OCI-LY3 (cell line): ENCODE measurements around the gene GPRIN2.
"Not testable (repeated sequence)": the region's sequence is repeated elsewhere in the genome, so short reads cannot be mapped to it uniquely, and the experiment has no call there.

Source experiments
- H2AFZ ChIP-seq: fragments of 200-600, 300-600 bp; shearing (Covaris generic); 2 replicates; pipeline ENCODE4 v1.6.0; 2014; ENCODE audit warnings: antibody characterized with exemption, low read depth, low read length
- H3K27ac ChIP-seq: fragments of 200-600, 300-600 bp; sonication (generic); 2 replicates; pipeline ENCODE4 v1.5.1; 2014; ENCODE audit warnings: mild to moderate bottlenecking, low read length, moderate library complexity, mixed read lengths
- H3K27me3 ChIP-seq: fragments of 200-600, 300-600 bp; sonication (generic); 2 replicates; pipeline ENCODE4 v1.6.1; 2014; ENCODE audit warnings: low read depth, low read length, mixed read lengths
- H3K36me3 ChIP-seq: fragments of 200-600, 300-600 bp; sonication (generic); replicated peaks from 2 replicates; pipeline ENCODE3; 2014; ENCODE audit warnings: low read depth, low read length, mixed read lengths
- H3K4me1 ChIP-seq: fragments of 300-600, 200-600 bp; sonication (generic); 2 replicates; pipeline ENCODE4 v1.6.1; 2014; ENCODE audit warnings: low read length, mixed read lengths
- H3K4me2 ChIP-seq: fragments of 200-600, 300-600 bp; sonication (generic); 2 replicates; pipeline ENCODE4 v1.6.1; 2014; ENCODE audit warnings: low read length, mixed read lengths
- H3K4me3 ChIP-seq: fragments of 300-600, 200-600 bp; sonication (generic); 2 replicates; pipeline ENCODE4 v1.5.1; 2014; ENCODE audit warnings: antibody characterized with exemption, mild to moderate bottlenecking, low read length, moderate library complexity
- H3K79me2 ChIP-seq: fragments of 300-600, 200-600 bp; shearing (Covaris generic); 2 replicates; pipeline ENCODE4 v1.6.1; 2014; ENCODE audit warnings: mild to moderate bottlenecking, low read length, mixed read lengths
- H3K9ac ChIP-seq: fragments of 300-600, 200-600 bp; shearing (Covaris generic); 2 replicates; pipeline ENCODE4 v1.6.0; 2014; ENCODE audit warnings: mild to moderate bottlenecking, low read length, moderate library complexity
- H3K9me3 ChIP-seq: fragments of 200-600, 300-600 bp; shearing (Covaris generic); 2 replicates; pipeline ENCODE4 v1.6.1; 2014; ENCODE audit warnings: low read length, mixed read lengths; ENCODE audit not compliant: insufficient read depth
- H4K20me1 ChIP-seq: fragments of 200-600, 300-600 bp; sonication (generic); 2 replicates; pipeline ENCODE4 v1.6.1; 2016; ENCODE audit warnings: low read length, mixed read lengths; ENCODE audit not compliant: insufficient read depth
- TF ChIP-seq, protein P1 (sequence below): fragments of 200-600, 300-600 bp; sonication (generic); IDR thresholded peaks from 2 replicates; pipeline ENCODE4 v1.5.1; 2014; ENCODE audit warnings: antibody characterized with exemption, low read length, low read depth

GPRIN2 gene

DNA sequence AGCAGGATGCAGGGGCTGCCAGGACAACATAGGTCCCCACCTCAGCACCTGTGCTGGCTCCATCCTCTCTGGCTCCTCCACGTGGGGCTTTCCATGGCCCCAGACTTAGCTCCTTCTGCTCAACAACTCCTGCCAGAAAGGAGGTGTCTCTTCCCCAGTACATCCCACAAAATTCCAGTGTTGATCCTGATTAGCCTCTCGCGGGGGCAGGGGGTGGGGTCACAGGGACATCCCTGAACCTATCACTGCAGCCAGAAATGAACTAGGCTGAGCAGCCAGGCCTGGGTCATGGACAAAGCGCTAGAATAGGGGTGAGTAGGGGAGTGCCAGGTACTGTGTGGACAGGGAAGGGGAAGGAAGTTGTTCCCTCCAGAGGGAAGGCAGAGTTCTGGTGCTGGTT, 17.4 kb upstream of the GPRIN2 start:
- H3K27ac ChIP-seq, H3K4me3 ChIP-seq, H3K9ac ChIP-seq: not testable (repeated sequence)

DNA sequence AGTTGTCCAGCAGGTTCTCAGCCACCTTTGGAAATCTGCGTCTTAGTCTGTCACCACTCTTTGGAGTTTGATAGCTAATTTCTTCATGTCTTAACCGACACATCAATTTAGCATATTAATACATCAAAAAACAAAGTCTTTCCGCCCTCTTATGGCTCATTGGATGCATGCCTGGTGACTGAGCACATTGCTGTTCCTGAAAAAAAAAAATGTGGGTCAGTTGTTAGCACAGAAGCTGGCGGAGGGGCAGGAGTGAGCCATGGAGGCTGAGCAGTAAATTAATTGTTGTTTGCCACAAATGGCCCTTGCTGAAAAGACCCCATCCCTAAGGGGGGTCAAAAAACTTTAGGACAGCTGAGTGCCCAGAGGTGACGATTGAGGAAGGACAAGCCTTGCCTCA, 16.9 kb upstream of the GPRIN2 start:
- not testable (repeated sequence) for H3K9me3 ChIP-seq, H3K4me1 ChIP-seq, H3K9ac ChIP-seq, H3K27ac ChIP-seq, H3K27me3 ChIP-seq, H4K20me1 ChIP-seq, H3K4me2 ChIP-seq, H3K79me2 ChIP-seq, H3K4me3 ChIP-seq, H2AFZ ChIP-seq, H3K36me3 ChIP-seq

More for the DNA sequence above, 17.4 kb upstream of the GPRIN2 start:
- not testable (repeated sequence) for H4K20me1 ChIP-seq, H3K4me1 ChIP-seq, H3K27me3 ChIP-seq, H3K9me3 ChIP-seq, H3K4me2 ChIP-seq, H3K79me2 ChIP-seq, H3K36me3 ChIP-seq, H2AFZ ChIP-seq

DNA sequence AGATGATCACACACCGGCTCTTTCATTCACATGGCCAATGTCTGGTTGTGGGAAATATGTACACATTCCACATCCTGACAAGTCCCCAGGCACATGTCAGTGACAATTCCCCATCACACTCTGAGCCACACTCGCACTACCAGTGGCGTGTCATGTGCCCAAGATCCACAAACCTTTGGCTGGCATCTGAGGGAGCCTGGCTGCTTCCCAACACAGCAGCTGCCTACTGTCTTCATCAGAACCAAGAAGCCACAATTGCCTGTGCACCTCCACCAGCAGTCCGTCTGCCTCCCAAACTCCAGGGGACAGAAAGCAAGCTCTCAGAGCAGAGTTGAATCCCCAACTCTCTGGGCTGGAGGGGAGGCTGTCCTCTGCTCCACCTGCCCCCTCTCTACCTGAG, 16.3 kb upstream of the GPRIN2 start:
- not testable (repeated sequence) for H3K36me3 ChIP-seq, H3K9me3 ChIP-seq, H3K4me3 ChIP-seq, H4K20me1 ChIP-seq, H3K27me3 ChIP-seq, H3K27ac ChIP-seq, H2AFZ ChIP-seq, H3K4me2 ChIP-seq, H3K79me2 ChIP-seq, H3K9ac ChIP-seq, H3K4me1 ChIP-seq

DNA sequence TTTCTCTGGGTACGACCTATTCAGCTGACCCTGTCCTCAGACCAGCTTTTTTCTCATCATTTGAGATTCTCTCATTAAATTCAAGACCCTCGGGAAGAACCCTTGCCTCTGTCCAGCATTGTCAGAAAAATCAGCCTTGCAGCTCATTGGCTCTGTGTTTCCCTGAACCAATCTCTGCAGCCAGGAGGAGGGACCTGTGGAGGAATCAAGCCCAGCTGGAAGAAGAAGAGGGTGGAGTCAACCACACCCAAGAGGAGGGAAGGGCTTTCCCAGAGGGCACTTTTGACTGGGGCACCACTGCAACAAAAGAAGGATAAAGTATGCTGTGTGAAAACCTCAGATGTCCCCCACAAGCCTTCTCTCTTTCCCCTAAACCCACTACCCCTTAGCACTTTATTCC, 14.2 kb upstream of the GPRIN2 start:
- H3K27me3 ChIP-seq, H4K20me1 ChIP-seq, H3K4me2 ChIP-seq, H3K9me3 ChIP-seq, H3K9ac ChIP-seq, H3K36me3 ChIP-seq, H3K4me3 ChIP-seq, H3K4me1 ChIP-seq, H3K27ac ChIP-seq, H2AFZ ChIP-seq, H3K79me2 ChIP-seq: not testable (repeated sequence)

DNA sequence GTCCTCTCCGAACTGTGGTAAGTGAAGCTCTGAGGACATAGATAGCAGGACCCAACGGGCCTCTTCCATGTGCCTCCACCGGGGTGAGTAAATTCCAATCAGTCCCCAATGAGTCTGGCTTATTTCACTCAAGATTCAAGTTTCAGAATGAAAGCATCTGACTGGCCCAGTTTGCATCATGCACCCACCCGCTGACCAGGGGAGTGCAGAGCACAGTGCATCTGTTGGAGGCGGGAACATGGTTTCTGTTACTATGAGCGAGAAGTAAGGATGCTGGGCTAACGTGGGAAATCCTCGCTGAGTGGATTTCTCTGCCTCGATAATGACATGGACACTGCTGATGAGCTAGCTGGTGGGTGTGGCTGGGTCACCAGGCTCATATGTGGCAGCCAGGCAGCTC, 10.7 kb upstream of the GPRIN2 start:
- not testable (repeated sequence) for H2AFZ ChIP-seq, H3K4me3 ChIP-seq, H3K4me2 ChIP-seq, H3K36me3 ChIP-seq, H3K27me3 ChIP-seq, H4K20me1 ChIP-seq, H3K79me2 ChIP-seq, H3K27ac ChIP-seq, H3K4me1 ChIP-seq, H3K9ac ChIP-seq, H3K9me3 ChIP-seq

DNA sequence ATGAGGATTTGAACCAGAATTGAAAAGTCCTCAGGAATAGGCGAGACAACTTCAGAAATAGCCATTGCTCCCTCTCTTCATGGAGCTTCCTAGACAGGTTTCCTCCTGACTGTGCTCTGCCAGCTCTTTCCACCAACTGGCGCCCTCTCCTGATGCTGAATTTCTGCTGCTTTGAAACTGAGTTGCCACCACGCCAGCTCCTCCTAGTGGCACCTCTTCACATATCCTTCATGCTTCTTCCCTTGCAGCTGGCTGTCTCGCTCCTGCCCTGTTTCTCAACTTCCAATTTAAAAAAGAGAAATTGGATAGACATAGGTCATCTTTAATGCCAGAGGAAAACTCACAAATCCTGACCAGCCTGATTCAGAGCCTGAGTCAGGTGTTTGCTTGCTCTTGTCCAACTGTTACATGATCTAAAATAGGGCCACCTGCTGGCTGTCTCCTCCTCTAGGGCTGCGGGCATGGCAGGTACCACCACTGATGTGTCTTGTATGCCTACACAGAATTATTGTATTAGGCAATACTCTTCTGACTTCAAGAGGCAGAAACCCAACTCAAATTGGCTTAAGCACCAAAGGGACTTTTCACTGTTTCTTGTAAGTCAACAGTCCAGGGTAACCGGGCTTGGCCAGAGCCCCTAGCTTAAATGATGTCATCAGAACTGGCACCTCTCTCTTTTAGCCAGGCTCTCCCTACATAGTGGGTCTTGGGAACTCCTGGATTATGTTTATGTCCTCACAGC, 9.3 kb upstream of the GPRIN2 start:
- H3K9ac ChIP-seq, H3K27me3 ChIP-seq, H3K79me2 ChIP-seq, H2AFZ ChIP-seq, H4K20me1 ChIP-seq, H3K9me3 ChIP-seq, H3K4me1 ChIP-seq, H3K27ac ChIP-seq, H3K36me3 ChIP-seq: not testable (repeated sequence)
- Histone ChIP-seq H3K4me3 (peak overlapping the region; percentile 47; the same call in 1 of the 2 replicates), H3K4me2 (peak overlapping the region; percentile 49)
- TF ChIP-seq, protein P1, sequence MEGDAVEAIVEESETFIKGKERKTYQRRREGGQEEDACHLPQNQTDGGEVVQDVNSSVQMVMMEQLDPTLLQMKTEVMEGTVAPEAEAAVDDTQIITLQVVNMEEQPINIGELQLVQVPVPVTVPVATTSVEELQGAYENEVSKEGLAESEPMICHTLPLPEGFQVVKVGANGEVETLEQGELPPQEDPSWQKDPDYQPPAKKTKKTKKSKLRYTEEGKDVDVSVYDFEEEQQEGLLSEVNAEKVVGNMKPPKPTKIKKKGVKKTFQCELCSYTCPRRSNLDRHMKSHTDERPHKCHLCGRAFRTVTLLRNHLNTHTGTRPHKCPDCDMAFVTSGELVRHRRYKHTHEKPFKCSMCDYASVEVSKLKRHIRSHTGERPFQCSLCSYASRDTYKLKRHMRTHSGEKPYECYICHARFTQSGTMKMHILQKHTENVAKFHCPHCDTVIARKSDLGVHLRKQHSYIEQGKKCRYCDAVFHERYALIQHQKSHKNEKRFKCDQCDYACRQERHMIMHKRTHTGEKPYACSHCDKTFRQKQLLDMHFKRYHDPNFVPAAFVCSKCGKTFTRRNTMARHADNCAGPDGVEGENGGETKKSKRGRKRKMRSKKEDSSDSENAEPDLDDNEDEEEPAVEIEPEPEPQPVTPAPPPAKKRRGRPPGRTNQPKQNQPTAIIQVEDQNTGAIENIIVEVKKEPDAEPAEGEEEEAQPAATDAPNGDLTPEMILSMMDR = peak; percentile 55
